ENCODE measurements around the gene TCF12.

DNA sequence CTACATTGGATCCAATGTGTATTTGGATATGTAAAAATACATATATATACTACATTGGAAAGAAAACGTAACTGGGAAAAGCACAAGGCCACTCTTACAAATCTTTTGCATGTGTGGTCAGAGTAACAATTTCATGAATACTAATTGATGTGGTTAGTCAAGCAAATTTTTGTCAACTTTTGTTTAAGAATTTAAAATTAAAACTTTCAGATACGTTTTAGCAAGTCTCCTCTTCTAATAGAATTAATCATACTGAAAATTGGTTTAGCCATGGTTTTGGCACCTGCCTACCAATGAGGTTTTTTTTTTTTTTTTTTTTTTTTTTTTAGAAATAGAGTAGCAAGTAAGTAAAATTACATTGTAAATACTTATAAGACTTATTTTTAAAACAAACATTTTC lies 304.9 kb downstream of the TCF12 start:
- TF ChIP-seq, protein P1, sequence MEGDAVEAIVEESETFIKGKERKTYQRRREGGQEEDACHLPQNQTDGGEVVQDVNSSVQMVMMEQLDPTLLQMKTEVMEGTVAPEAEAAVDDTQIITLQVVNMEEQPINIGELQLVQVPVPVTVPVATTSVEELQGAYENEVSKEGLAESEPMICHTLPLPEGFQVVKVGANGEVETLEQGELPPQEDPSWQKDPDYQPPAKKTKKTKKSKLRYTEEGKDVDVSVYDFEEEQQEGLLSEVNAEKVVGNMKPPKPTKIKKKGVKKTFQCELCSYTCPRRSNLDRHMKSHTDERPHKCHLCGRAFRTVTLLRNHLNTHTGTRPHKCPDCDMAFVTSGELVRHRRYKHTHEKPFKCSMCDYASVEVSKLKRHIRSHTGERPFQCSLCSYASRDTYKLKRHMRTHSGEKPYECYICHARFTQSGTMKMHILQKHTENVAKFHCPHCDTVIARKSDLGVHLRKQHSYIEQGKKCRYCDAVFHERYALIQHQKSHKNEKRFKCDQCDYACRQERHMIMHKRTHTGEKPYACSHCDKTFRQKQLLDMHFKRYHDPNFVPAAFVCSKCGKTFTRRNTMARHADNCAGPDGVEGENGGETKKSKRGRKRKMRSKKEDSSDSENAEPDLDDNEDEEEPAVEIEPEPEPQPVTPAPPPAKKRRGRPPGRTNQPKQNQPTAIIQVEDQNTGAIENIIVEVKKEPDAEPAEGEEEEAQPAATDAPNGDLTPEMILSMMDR (IDR thresholded peaks at IDR 0.05): no peak
- TF ChIP-seq POLR2A (IDR thresholded peaks at IDR 0.05): no peak
